HepG2 (cell line): ENCODE measurements around the gene SMPX.

ENCODE experiments used
- FOXK1 ChIP-seq: sonication (generic); formaldehyde crosslinking; IDR thresholded peaks from 2 replicates; pipeline ENCODE4 v1.4.0; 2020; ENCODE audit warnings: low read depth, missing genetic modification reagents, borderline replicate concordance
- FOXM1 ChIP-seq: sonication (generic); formaldehyde crosslinking; IDR thresholded peaks from 2 replicates; pipeline ENCODE4 v1.5.0; 2020; ENCODE audit warnings: missing genetic modification reagents
- NFYB ChIP-seq: sonication (generic); formaldehyde crosslinking; IDR thresholded peaks from 2 replicates; pipeline ENCODE4 v1.4.0; 2020; ENCODE audit warnings: missing genetic modification reagents
- PAX8 ChIP-seq: sonication (generic); formaldehyde crosslinking; IDR thresholded peaks from 2 replicates; pipeline ENCODE4 v1.8.0; 2022; ENCODE audit warnings: mild to moderate bottlenecking, missing genetic modification reagents, borderline replicate concordance
- PHF8 ChIP-seq: sonication (generic); formaldehyde crosslinking; IDR thresholded peaks from 2 replicates; pipeline ENCODE4 v1.5.0; 2020; ENCODE audit warnings: missing genetic modification reagents
- POLR2A ChIP-seq, 2 experiments: IDR thresholded peaks; 2 replicates each; pipeline ENCODE4 v1.6.1; 2011; ENCODE audit warnings: low read depth in 2 of 2, low read length in 2 of 2, mild to moderate bottlenecking in 1 of 2, moderate library complexity in 1 of 2; ENCODE audit not compliant: insufficient read depth in 1 of 2
- TAF1 ChIP-seq: sonication (generic); formaldehyde crosslinking; IDR thresholded peaks from 2 replicates; pipeline ENCODE4 v1.4.0; 2020; ENCODE audit warnings: missing genetic modification reagents
- ZBTB1 ChIP-seq: sonication (generic); formaldehyde crosslinking; IDR thresholded peaks from 2 replicates; pipeline ENCODE4 v1.4.0; 2020; ENCODE audit warnings: missing genetic modification reagents, borderline replicate concordance
- ZBTB20 ChIP-seq: sonication (generic); formaldehyde crosslinking; IDR thresholded peaks from 2 replicates; pipeline ENCODE4 v1.8.1; 2023; ENCODE audit warnings: missing genetic modification reagents, low read depth, mild to moderate bottlenecking, borderline replicate concordance
- ZNF329 ChIP-seq: sonication (generic); formaldehyde crosslinking; IDR thresholded peaks from 2 replicates; pipeline ENCODE4 v1.9.0; 2021; ENCODE audit warnings: low read depth, mild to moderate bottlenecking, missing genetic modification reagents
- TF ChIP-seq, protein P1 (sequence below): sonication (generic); formaldehyde crosslinking; IDR thresholded peaks from 2 replicates; pipeline ENCODE4 v1.5.0; 2020; ENCODE audit warnings: mild to moderate bottlenecking, missing genetic modification reagents, moderate library complexity
- TF ChIP-seq, protein P2 (sequence below): sonication (generic); formaldehyde crosslinking; IDR thresholded peaks from 2 replicates; pipeline ENCODE4 v1.4.0; 2020; ENCODE audit warnings: mild to moderate bottlenecking, missing genetic modification reagents
- TF ChIP-seq, protein P3 (sequence below): sonication (generic); formaldehyde crosslinking; IDR thresholded peaks from 2 replicates; pipeline ENCODE4 v1.9.0; 2021; ENCODE audit warnings: missing genetic modification reagents, borderline replicate concordance
- TF ChIP-seq, protein P4 (sequence below): sonication (generic); formaldehyde crosslinking; conservative IDR thresholded peaks from 2 replicates; pipeline ENCODE4 v1.4.0; 2020; ENCODE audit warnings: missing genetic modification reagents

DNA sequence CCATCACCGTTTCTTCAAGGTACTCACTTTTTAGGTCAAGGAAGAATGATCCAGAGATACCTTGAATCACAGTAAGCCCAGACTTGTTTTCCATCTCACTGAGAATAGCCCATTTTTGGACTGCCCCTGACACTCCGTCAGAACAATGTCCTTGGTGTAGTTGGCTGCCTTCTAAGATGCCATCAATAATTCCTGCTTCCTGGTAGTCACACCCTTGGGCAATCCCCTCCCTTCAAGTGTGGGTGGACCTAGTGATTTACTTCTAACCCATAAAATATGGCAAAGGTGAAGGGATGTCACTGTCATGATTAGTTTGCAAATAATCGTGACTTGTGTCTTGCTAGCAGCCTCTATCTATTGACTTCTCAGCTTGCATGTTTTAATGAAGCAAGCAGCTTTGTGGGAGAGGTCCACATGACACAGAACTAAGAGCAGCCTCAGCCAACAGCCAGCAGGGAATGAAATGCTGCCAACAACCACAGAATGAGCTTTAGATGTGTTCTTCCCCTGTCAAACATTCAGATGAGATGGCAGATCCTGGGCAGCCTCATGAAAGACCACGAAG is 79.8 kb downstream of the SMPX start:
- no peak for TF ChIP-seq POLR2A (IDR thresholded peaks at IDR 0.05; ENCODE audit: insufficient read depth in 1 of 2, low read depth in 2 of 2, low read length in 2 of 2)
- no peak for TF ChIP-seq NFYB
- TF ChIP-seq, protein P1, sequence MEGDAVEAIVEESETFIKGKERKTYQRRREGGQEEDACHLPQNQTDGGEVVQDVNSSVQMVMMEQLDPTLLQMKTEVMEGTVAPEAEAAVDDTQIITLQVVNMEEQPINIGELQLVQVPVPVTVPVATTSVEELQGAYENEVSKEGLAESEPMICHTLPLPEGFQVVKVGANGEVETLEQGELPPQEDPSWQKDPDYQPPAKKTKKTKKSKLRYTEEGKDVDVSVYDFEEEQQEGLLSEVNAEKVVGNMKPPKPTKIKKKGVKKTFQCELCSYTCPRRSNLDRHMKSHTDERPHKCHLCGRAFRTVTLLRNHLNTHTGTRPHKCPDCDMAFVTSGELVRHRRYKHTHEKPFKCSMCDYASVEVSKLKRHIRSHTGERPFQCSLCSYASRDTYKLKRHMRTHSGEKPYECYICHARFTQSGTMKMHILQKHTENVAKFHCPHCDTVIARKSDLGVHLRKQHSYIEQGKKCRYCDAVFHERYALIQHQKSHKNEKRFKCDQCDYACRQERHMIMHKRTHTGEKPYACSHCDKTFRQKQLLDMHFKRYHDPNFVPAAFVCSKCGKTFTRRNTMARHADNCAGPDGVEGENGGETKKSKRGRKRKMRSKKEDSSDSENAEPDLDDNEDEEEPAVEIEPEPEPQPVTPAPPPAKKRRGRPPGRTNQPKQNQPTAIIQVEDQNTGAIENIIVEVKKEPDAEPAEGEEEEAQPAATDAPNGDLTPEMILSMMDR (CRISPR knock-in tag): no peak
- no peak for TF ChIP-seq FOXM1 (CRISPR knock-in tag)
- TF ChIP-seq, protein P2, sequence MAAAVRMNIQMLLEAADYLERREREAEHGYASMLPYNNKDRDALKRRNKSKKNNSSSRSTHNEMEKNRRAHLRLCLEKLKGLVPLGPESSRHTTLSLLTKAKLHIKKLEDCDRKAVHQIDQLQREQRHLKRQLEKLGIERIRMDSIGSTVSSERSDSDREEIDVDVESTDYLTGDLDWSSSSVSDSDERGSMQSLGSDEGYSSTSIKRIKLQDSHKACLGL (CRISPR knock-in tag): no peak
- TF ChIP-seq TAF1 (CRISPR knock-in tag): no peak
- TF ChIP-seq, protein P3, sequence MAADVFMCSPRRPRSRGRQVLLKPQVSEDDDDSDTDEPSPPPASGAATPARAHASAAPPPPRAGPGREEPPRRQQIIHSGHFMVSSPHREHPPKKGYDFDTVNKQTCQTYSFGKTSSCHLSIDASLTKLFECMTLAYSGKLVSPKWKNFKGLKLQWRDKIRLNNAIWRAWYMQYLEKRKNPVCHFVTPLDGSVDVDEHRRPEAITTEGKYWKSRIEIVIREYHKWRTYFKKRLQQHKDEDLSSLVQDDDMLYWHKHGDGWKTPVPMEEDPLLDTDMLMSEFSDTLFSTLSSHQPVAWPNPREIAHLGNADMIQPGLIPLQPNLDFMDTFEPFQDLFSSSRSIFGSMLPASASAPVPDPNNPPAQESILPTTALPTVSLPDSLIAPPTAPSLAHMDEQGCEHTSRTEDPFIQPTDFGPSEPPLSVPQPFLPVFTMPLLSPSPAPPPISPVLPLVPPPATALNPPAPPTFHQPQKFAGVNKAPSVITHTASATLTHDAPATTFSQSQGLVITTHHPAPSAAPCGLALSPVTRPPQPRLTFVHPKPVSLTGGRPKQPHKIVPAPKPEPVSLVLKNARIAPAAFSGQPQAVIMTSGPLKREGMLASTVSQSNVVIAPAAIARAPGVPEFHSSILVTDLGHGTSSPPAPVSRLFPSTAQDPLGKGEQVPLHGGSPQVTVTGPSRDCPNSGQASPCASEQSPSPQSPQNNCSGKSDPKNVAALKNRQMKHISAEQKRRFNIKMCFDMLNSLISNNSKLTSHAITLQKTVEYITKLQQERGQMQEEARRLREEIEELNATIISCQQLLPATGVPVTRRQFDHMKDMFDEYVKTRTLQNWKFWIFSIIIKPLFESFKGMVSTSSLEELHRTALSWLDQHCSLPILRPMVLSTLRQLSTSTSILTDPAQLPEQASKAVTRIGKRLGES (CRISPR knock-in tag): no peak
- TF ChIP-seq PAX8: no peak
- TF ChIP-seq ZNF329 (CRISPR knock-in tag): no peak
- TF ChIP-seq ZBTB1 (CRISPR knock-in tag): no peak
- no peak for TF ChIP-seq ZBTB20 (CRISPR knock-in tag)
- TF ChIP-seq FOXK1 (CRISPR knock-in tag): no peak
- TF ChIP-seq, protein P4, sequence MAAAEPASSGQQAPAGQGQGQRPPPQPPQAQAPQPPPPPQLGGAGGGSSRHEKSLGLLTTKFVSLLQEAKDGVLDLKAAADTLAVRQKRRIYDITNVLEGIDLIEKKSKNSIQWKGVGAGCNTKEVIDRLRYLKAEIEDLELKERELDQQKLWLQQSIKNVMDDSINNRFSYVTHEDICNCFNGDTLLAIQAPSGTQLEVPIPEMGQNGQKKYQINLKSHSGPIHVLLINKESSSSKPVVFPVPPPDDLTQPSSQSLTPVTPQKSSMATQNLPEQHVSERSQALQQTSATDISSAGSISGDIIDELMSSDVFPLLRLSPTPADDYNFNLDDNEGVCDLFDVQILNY (CRISPR knock-in tag): no peak
- no peak for TF ChIP-seq PHF8 (CRISPR knock-in tag)
